Uterus (tissue), 2 donors: Measurements from ENCODE around the gene ZBTB20.

ENCODE experiments used
- POLR2A ChIP-seq, 2 donors: fragments of 450-650 bp; IDR thresholded peaks; one replicate each; pipeline ENCODE4 v1.6.1; 2016; ENCODE audit warnings: antibody characterized with exemption in 2 of 2, mild to moderate bottlenecking in 1 of 2, moderate library complexity in 1 of 2
- TF ChIP-seq, protein P1 (sequence below), 4 experiments: fragments of 200-600 bp in 2 of 4; fragments of 450-650 bp in 2 of 4; sonication (generic) in 2 of 4; IDR thresholded peaks; one replicate each; pipeline ENCODE4 v1.5.1; 2016 to 2019; ENCODE audit warnings: antibody characterized with exemption in 4 of 4, mild to moderate bottlenecking in 2 of 4, moderate library complexity in 1 of 4

DNA sequence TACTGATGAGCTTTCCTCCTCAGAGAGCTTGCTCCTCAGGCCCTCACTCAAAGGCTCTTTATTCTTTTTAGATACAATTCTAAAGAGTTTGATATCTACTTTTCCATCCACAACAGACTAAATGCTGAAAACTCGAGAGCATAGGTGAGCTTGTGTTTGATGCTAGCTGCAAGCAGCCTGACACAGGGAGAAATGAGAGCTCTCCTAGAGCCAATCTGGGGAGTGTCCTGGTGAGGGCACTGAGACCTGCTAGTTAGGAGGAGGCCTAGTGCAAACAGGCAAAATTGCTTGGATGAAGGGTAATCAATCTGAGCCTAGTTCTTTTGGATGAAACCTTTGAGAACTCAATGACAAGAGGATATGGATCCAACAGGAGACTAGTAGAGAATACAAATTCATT lies 300.8 kb downstream of the ZBTB20 start:
- TF ChIP-seq, protein P1, sequence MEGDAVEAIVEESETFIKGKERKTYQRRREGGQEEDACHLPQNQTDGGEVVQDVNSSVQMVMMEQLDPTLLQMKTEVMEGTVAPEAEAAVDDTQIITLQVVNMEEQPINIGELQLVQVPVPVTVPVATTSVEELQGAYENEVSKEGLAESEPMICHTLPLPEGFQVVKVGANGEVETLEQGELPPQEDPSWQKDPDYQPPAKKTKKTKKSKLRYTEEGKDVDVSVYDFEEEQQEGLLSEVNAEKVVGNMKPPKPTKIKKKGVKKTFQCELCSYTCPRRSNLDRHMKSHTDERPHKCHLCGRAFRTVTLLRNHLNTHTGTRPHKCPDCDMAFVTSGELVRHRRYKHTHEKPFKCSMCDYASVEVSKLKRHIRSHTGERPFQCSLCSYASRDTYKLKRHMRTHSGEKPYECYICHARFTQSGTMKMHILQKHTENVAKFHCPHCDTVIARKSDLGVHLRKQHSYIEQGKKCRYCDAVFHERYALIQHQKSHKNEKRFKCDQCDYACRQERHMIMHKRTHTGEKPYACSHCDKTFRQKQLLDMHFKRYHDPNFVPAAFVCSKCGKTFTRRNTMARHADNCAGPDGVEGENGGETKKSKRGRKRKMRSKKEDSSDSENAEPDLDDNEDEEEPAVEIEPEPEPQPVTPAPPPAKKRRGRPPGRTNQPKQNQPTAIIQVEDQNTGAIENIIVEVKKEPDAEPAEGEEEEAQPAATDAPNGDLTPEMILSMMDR (IDR thresholded peaks at IDR 0.05), result no peak
- TF ChIP-seq POLR2A (IDR thresholded peaks at IDR 0.05), result no peak
